CD4-positive, alpha-beta memory T cell (primary cell): ENCODE results near the gene TAF9. TPM values are rescaled to one million over a fixed set of nuclear protein-coding genes. Genes with fewer than 3 reads are reported as not detected.
"Not testable (repeated sequence)": the region's sequence is repeated elsewhere in the genome, so short reads cannot be mapped to it uniquely, and the experiment has no call there.

Experiments used
- CTCF ChIA-PET: fragments of 350-600 bp; sonication (Branson Sonifier 250); formaldehyde crosslinking; loops from one replicate; lab custom pipeline; 2021; ENCODE audit warnings: inconsistent platforms; ENCODE audit not compliant: partially characterized antibody; lab: Charles Lee
- POLR2A ChIA-PET: fragments of 350-600 bp; sonication (Branson Sonifier 250); formaldehyde crosslinking; loops from one replicate; lab custom pipeline; 2021; ENCODE audit not compliant: partially characterized antibody; lab: Charles Lee
- DNase-seq, 5 donors: peaks; one replicate each; pipeline versions ENCODE4 v3.0.0 to v3.0.0-alpha.2; 2020 to 2022; ENCODE audit warnings: mixed read lengths in 1 of 5
- H3K27ac ChIP-seq: one replicate; pipeline ENCODE4 v1.7.0; 2013; ENCODE audit warnings: low read depth, low read length
- H3K27me3 ChIP-seq: 2 replicates; pipeline ENCODE4 v1.7.0; 2013; ENCODE audit warnings: mild to moderate bottlenecking, low read length, moderate library complexity; ENCODE audit not compliant: insufficient read depth
- H3K36me3 ChIP-seq: 2 replicates; pipeline ENCODE4 v1.7.0; 2013; ENCODE audit warnings: mild to moderate bottlenecking, low read length, moderate library complexity; ENCODE audit not compliant: insufficient read depth
- H3K4me1 ChIP-seq: 2 replicates; pipeline ENCODE4 v1.7.0; 2013; ENCODE audit warnings: mild to moderate bottlenecking, low read length, moderate library complexity; ENCODE audit not compliant: insufficient read depth
- H3K4me3 ChIP-seq, 2 donors: one replicate each; pipeline ENCODE4 v1.7.0; 2013; ENCODE audit warnings: low read length in 2 of 2, mild to moderate bottlenecking in 1 of 2
- H3K9me3 ChIP-seq, 2 donors: one replicate each; pipeline ENCODE4 v1.7.0; 2013; ENCODE audit warnings: low read length in 2 of 2, control low read depth in 1 of 2; ENCODE audit not compliant: control insufficient read depth in 1 of 2
- H3K27ac Mint-ChIP-seq, 7 donors: one replicate each; pipeline ENCODE4 v1.8.0; 2020 to 2021; ENCODE audit warnings: mixed read lengths in 7 of 7, mild to moderate bottlenecking in 6 of 7, inconsistent platforms in 3 of 7, moderate library complexity in 3 of 7
- H3K27me3 Mint-ChIP-seq, 2 donors: one replicate each; pipeline ENCODE4 v1.8.0; 2020 to 2021; ENCODE audit warnings: mixed read lengths in 2 of 2
- H3K36me3 Mint-ChIP-seq, 2 donors: one replicate each; pipeline ENCODE4 v1.8.0; 2020 to 2021; ENCODE audit warnings: mixed read lengths in 2 of 2, inconsistent platforms in 1 of 2, mild to moderate bottlenecking in 1 of 2
- H3K4me1 Mint-ChIP-seq, 4 donors: one replicate each; pipeline ENCODE4 v1.8.0; 2020 to 2021; ENCODE audit warnings: mixed read lengths in 4 of 4, mild to moderate bottlenecking in 1 of 4
- H3K4me3 Mint-ChIP-seq, 8 donors: one replicate each; pipeline ENCODE4 v1.8.0; 2020 to 2021; ENCODE audit warnings: mixed read lengths in 8 of 8, mild to moderate bottlenecking in 7 of 8, moderate library complexity in 6 of 8, inconsistent platforms in 3 of 8
- H3K9me3 Mint-ChIP-seq, 8 donors: one replicate each; pipeline ENCODE4 v1.8.0; 2020 to 2021; ENCODE audit warnings: mixed read lengths in 8 of 8, mild to moderate bottlenecking in 5 of 8, inconsistent platforms in 3 of 8, moderate library complexity in 1 of 8
- intact Hi-C: fragments of 100-400 bp; cut with micrococcal nuclease; formaldehyde crosslinking; loops from one replicate; pipeline ENCODE4 v1.15.1; 2023
- polyA plus RNA-seq, 2 donors: library from polyadenylated mRNA; unstranded; fragments of 300-500 nt; fragmentation: Illumina TruSeq; gene quantifications; one replicate each; pipeline ENCODE4 v1.2.3, GENCODE V29; 2021
- total RNA-seq, 2 experiments: library from RNA; stranded (reverse); gene quantifications; one replicate each; pipeline ENCODE4 v1.2.3, GENCODE V29; 2021

TAF9 gene
- total and polyA plus RNA-seq, 4 experiments from 2014 or later, result 42.3 to 167 (median 75.4) TPM

- H3K27ac Mint-ChIP-seq, result peak overlapping the region in 1 of 7 donors; percentile 29
- intact Hi-C loops, result no loop called here
- H3K36me3 ChIP-seq, result peaks cover 4% of the 10 kb centered on the region
- H3K27me3 ChIP-seq, result no peaks in the 10 kb centered on the region
- no peaks in the 10 kb centered on the region for H3K9me3 ChIP-seq
- no peaks in the 10 kb centered on the region for H3K27me3 Mint-ChIP-seq
- H3K4me3 ChIP-seq, result no peak overlapping the region
- ChIA-PET CTCF (no interaction called here), POLR2A (interaction anchor here (0.6 to 0.7 kb wide), 2 partner anchors 13 to 57 kb away, joined by 3 to 4 read pairs; no protein-coding TSS in a partner anchor)
- no peak overlapping the region for H3K4me3 Mint-ChIP-seq
- H3K4me1 Mint-ChIP-seq, result peaks cover 0 to 2% (median 0%) of the 10 kb centered on the region in 4 donors
- H3K36me3 Mint-ChIP-seq, result peaks cover 43% of the 10 kb centered on the region in 2 donors
- no peaks in the 10 kb centered on the region for H3K4me1 ChIP-seq
- H3K9me3 Mint-ChIP-seq, result no peaks in the 10 kb centered on the region
- no peak overlapping the region for H3K27ac ChIP-seq
- DNase-seq, result no peak
Measured at GRCh38 chr5:69404659-69405330, 35.5 kb upstream of the TAF9 start.

DNA sequence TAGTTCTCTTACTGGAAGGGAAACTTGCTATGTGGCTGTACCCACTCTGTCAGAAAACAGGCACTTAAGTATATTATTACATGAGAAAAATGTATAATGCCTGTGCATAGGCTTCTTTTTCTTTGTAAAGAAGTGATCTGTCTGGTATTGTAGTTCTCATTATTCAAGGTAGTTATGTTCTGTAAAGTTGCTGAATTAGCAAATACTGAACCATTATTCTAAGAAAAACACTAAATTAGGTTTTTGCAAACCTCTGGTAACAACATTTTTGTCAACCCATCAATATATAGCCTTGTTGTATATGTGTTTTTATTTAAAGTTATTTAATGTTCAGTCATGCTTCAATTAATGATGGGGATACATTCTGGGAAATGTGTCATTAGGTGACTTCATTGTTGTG, 9.1 kb upstream of the TAF9 start:
- Mint-ChIP-seq H3K27me3 (no peaks in the 10 kb centered on the region), H3K9me3 (no peaks in the 10 kb centered on the region), H3K36me3 (peaks cover 22 to 46% of the 10 kb centered on the region in 2 donors), H3K4me1 (peaks cover 0 to 1% (median 0%) of the 10 kb centered on the region in 4 donors), H3K4me3 (no peak overlapping the region), H3K27ac (no peak overlapping the region)
- DNase-seq, result no peak
- no peaks in the 10 kb centered on the region for H3K4me1 ChIP-seq
- ChIA-PET CTCF (no interaction called here), POLR2A (no interaction called here)
- intact Hi-C loops, result no loop called here
- H3K36me3 ChIP-seq, result peaks cover 6% of the 10 kb centered on the region
- H3K27ac ChIP-seq, result no peak overlapping the region
- H3K27me3 ChIP-seq, result no peaks in the 10 kb centered on the region
- no peak overlapping the region for H3K4me3 ChIP-seq
- H3K9me3 ChIP-seq, result no peaks in the 10 kb centered on the region

DNA sequence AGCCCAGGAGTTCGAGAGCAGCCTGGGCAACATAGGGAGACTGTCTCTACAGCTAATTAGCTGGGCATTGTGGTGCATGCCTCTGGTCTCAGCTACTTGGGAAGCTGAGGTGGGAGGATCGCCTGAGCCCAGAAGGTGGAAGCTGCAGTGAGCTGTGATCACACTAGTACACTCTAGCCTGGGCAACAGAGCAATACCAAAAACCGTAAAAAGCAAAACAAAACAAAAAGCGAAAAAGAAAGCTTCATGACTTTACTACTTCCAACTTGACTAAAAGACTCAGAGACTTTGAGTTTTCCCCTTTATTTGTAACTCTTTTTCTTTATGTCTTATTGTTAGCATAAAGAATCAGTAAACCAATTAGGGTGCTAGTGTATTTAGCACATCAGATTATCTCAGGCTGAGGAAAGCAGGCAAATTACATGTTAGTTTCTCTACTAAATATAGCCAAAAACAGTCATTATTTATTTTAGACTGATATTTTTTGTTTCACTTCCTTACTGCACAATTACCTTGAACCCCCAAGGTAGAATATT, 5.7 kb upstream of the TAF9 start:
- H3K36me3 ChIP-seq, result no peaks in the 10 kb centered on the region
- Mint-ChIP-seq H3K27me3 (no peaks in the 10 kb centered on the region), H3K36me3 (peaks cover 16 to 36% of the 10 kb centered on the region in 2 donors), H3K27ac (no peak overlapping the region), H3K4me3 (no peak overlapping the region), H3K9me3 (no peaks in the 10 kb centered on the region), H3K4me1 (peaks cover 6 to 23% (median 12%) of the 10 kb centered on the region in 4 donors)
- H3K27me3 ChIP-seq, result no peaks in the 10 kb centered on the region
- no peak overlapping the region for H3K4me3 ChIP-seq
- H3K4me1 ChIP-seq, result peaks cover 11% of the 10 kb centered on the region
- no peaks in the 10 kb centered on the region for H3K9me3 ChIP-seq
- intact Hi-C loops, result no loop called here
- CTCF ChIA-PET, result interaction anchor here (1.4 kb wide), 1 partner anchor 41 kb away, joined by 3 read pairs; no protein-coding TSS in a partner anchor
- POLR2A ChIA-PET, result no interaction called here
- DNase-seq, result no peak
- no peak overlapping the region for H3K27ac ChIP-seq

DNA sequence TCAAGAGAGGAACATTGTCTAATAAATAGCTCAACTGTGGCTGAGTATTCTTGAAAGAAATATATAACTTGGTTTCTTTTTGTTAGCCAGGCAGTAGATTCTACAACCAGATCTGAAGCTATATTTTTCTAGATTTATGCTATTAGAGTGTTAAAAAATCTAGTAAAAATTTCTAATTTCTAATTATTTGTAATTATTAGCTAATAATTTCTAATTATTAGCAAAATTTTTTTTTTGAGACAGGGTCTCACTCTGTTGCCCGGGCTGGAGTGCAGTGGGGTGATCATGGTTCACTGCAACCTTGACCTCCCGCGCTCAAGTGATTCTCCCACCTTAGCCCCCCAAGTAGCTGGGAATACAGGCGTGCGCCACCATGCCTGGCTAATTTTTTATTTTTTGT, 3.1 kb upstream of the TAF9 start:
- no peak overlapping the region for H3K27ac ChIP-seq
- peaks cover 0 to 2% (median 0%) of the 10 kb centered on the region in 8 donors for H3K9me3 Mint-ChIP-seq
- peaks cover 16 to 47% of the 10 kb centered on the region in 2 donors for H3K36me3 Mint-ChIP-seq
- ChIA-PET POLR2A (interaction anchor here (1.5 kb wide), 1 partner anchor 40 kb away, joined by 5 read pairs; the partner anchor contains the start of gene CCDC125), CTCF (interaction anchor here (1.1 to 1.8 kb wide), 4 partner anchors 35 to 329 kb away, joined by 3 to 10 read pairs (median 7); partner anchors contain the start of gene SLC30A5)
- no peak overlapping the region for H3K4me3 ChIP-seq
- H3K4me1 ChIP-seq, result peaks cover 25% of the 10 kb centered on the region
- peaks cover 15 to 42% (median 29%) of the 10 kb centered on the region in 4 donors for H3K4me1 Mint-ChIP-seq
- intact Hi-C loops, result no loop called here
- H3K27me3 ChIP-seq, result no peaks in the 10 kb centered on the region
- no peak for DNase-seq
- peak overlapping the region in 1 of 8 donors; percentile 4 for H3K4me3 Mint-ChIP-seq
- no peak overlapping the region for H3K27ac Mint-ChIP-seq
- no peaks in the 10 kb centered on the region for H3K27me3 Mint-ChIP-seq
- H3K36me3 ChIP-seq, result no peaks in the 10 kb centered on the region
- no peaks in the 10 kb centered on the region for H3K9me3 ChIP-seq

DNA sequence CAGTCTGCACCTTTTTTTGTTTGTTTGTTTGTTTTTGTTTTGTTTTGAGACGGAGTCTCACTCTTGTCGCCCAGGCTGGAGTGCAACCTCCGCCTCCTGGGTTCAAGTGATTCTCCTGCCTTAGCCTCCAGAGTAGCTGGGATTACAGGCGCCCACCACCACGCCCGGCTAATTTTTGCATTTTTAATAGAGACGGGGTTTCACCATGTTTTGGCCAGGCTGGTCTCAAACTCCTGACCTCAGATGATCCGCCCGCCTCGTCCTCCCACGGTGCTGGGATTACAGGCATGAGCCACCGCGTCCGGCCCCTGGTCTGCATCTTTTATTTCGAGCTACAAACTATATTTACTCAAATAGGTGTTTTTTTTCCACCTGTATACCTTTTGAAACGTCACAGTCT, 1.0 kb upstream of the TAF9 start:
- H3K27me3 ChIP-seq, DNase-seq, H3K9me3 Mint-ChIP-seq, H3K27me3 Mint-ChIP-seq, H3K36me3 ChIP-seq, H3K9me3 ChIP-seq, intact Hi-C loops: not testable (repeated sequence)
- Mint-ChIP-seq H3K4me1 (peaks cover 22 to 59% (median 40%) of the 10 kb centered on the region in 4 donors), H3K27ac (peak overlapping the region; percentile 97 to 100 (median 99)), H3K36me3 (peaks cover 12 to 41% of the 10 kb centered on the region in 2 donors), H3K4me3 (peak overlapping the region; percentile 93 to 98 (median 94))
- H3K4me1 ChIP-seq, result peaks cover 25% of the 10 kb centered on the region
- H3K4me3 ChIP-seq, result peak overlapping the region; percentile 67 to 75
- CTCF ChIA-PET, result interaction anchor here (1.1 to 1.7 kb wide), 3 partner anchors 36 to 328 kb away, joined by 5 to 8 read pairs (median 6); partner anchors contain the start of gene SLC30A5
- H3K27ac ChIP-seq, result peak overlapping the region; percentile 99
- POLR2A ChIA-PET, result interaction anchor here (1.0 to 1.2 kb wide), 7 partner anchors 28 to 276 kb away, joined by 3 to 11 read pairs (median 4); partner anchors contain the start of genes CCDC125, CDK7 and SLC30A5

DNA sequence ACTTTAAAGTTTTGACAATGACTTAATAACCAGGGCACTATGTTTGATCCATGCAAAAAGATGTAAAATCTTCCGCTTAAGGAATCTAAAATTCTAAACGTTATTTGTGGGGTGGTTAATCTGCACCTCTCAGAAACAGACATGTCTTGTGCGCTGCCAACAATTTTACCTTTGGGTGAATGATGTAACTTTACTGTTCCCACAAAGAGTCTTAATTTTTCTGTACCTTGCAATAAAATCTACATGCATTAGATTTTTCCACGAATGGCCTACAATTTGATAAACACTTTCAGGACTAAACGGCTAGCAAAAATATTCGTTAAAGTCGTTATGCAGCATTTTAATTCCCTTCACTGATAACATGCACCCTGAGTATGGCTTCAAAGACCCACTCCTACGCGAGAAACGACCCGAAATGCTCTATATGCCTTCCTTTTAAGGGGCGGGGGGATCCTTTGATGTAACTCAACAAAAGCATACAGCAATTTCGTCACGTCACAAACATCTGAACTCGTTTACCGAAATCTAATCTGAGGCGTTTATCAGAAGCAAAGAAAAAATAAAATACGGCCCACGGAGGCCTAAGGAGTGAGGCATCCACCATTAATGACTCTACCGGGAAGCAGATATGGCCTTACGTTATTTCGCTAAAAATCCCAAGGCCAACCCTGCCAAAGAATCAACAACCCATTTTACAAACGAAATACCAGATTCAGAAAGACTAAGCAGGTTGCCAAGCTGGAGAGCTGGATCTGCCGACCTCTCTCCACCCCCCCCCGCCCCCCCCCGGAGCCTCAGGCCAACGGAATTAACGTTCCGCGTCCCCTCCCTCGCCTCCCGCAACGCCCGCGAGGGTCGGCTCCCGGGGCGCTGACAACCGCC, 621 bp downstream of the TAF9 start:
- H3K4me3 ChIP-seq, result peak overlapping the region; percentile 67 to 74
- peaks cover 13 to 44% of the 10 kb centered on the region in 2 donors for H3K36me3 Mint-ChIP-seq
- POLR2A ChIA-PET, result interaction anchor here (1.2 kb wide), 1 partner anchor 33 kb away, joined by 3 read pairs; no protein-coding TSS in a partner anchor

More for the DNA sequence above, 621 bp downstream of the TAF9 start:
- intact Hi-C loops, result loop anchor here (1.0 to 10.0 kb wide), 6 partner anchors 36 to 1154 kb away; partner anchors contain the start of genes CCDC125, CCNB1, CDK7 and PIK3R1
- Histone ChIP-seq H3K27me3 (no peaks in the 10 kb centered on the region), H3K4me1 (peaks cover 29% of the 10 kb centered on the region), H3K27ac (peak overlapping the region; percentile 99), H3K36me3 (peaks cover 11% of the 10 kb centered on the region), H3K9me3 (no peaks in the 10 kb centered on the region)
- peak overlapping the region; percentile 95 to 100 (median 99) for H3K27ac Mint-ChIP-seq
- DNase-seq, result peak in 4 of 5 donors; percentile 31 to 44 (median 40)
- peak overlapping the region; percentile 89 to 99 (median 98) for H3K4me3 Mint-ChIP-seq
- peaks cover 0 to 2% (median 0%) of the 10 kb centered on the region in 8 donors for H3K9me3 Mint-ChIP-seq
- H3K4me1 Mint-ChIP-seq, result peaks cover 24 to 71% (median 48%) of the 10 kb centered on the region in 4 donors
- no peaks in the 10 kb centered on the region for H3K27me3 Mint-ChIP-seq
- CTCF ChIA-PET, result interaction anchor here (1.7 to 1.8 kb wide), 2 partner anchors 34 to 275 kb away, joined by 6 to 7 read pairs; partner anchors contain the start of gene SLC30A5
